DMS53 treated with DMSO at 0.1 percent for 48 hours (cell line): Measurements from ENCODE around the gene VRK3.
"Not testable (repeated sequence)": the region's sequence is repeated elsewhere in the genome, so short reads cannot be mapped to it uniquely, and the experiment has no call there.

Experiments used
- DNase-seq: peaks from one replicate; lab custom pipeline; 2025; ENCODE audit not compliant: unreplicated experiment; lab: John Stamatoyannopoulos, UW

The VRK3 gene

DNA sequence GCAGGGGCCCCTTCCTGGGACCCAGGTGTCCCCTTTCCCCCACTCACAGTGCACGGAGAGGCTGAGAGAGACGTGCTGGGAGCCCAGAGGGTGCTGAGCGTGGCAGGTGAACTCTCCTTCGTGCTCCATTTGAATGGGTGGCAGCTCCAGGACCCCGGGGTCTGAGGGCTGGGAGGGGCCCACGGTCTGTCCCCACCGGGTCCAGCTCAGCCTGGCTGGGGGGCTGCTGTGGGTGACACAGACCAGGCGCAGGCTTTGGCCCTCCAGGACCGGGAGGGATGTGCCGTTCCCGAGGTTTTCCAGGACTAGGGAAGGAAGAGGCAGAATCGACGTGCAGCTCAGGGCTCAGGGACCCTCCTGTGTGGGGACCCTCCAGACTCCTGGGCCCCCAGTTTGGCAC lies 66.6 kb downstream of the VRK3 start:
- DNase-seq = not testable (repeated sequence)

DNA sequence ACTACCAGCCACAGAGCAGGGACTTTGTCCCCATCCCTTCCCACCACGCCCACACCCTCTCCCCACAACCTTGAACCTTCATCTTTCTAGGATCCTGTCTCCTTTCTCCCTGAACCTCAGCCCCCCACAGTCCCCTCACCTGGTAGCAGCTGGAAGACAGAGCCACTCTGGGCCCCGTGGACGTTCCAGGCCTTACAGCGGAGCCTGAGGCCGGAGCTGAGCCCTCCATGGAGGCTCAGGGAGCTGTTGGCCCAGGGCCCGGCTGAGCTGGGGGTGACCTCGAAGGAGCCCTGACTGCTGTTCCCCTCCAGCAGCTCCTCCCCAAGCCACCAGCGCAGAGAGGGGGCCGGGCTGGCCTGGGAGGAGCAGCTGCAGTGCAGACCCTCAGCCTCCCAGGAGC lies 67.0 kb downstream of the VRK3 start:
- DNase-seq = not testable (repeated sequence)

DNA sequence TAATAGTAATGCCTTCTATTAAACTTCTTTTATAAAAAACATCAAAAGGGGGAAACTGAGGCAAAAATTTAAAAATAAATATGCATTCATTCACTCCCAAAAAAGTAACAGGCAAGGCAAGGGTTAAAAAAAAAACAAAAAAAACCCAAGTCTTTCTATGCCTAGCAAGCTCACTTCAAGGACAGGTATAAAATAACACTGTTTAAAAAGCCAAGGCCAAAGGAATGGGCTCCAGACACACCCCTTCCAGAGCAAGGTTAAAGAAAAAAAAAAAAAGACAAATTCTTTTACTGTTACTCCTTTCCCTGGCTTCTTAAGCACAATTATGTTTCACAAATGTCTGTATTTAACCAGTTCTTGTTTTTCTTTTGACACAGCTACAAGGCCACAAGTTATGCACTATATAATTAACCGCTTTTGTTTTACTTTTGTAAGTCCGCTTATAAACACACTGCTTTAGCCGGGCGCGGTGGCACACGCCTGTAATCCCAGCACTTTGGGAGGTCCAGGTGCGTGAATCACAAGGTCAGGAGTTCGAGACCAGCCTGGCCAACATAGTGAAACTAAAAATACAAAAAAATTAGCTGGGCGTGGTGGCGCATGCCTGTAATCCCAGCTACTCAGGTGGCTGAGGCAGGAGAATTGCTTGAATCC lies 67.8 kb downstream of the VRK3 start:
- DNase-seq = no peak

DNA sequence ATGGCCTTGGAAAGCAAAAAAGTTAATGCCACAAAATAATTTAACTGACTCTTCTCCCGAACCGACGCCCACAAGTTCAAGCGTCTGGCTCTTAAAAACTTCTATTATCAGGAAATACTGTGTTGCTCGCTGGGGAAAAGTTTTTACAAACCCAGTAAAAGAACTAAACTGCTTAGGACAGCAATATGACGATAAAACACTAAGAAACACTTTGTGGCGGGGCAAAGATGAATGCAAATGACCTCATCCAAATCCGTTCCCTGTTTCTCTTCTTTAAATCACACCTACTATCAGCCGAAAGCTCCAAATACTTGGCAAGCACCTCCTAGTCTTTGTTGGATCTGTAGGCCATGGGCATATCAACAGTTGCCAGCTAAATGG lies 69.1 kb downstream of the VRK3 start:
- DNase-seq = no peak

DNA sequence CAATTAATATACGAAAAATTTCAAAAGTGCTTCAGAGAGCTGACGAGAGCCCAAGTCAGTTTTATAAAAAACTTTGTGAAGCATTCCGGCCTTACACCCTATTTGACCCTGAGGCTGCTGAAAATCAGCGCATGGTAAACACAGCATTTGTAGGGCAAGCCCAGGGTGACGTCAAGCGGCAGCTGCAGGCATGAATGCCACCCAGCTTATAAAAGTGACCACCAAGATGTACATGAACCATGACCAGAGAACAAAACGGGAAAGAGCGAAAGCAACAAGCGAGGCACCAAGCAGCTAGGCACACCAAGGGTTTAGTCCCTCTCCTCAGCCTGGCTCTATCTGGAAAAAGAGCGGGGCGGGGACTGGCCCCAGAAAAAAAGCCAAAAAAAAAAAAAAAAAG lies 70.2 kb downstream of the VRK3 start:
- peak; percentile 11 for DNase-seq

DNA sequence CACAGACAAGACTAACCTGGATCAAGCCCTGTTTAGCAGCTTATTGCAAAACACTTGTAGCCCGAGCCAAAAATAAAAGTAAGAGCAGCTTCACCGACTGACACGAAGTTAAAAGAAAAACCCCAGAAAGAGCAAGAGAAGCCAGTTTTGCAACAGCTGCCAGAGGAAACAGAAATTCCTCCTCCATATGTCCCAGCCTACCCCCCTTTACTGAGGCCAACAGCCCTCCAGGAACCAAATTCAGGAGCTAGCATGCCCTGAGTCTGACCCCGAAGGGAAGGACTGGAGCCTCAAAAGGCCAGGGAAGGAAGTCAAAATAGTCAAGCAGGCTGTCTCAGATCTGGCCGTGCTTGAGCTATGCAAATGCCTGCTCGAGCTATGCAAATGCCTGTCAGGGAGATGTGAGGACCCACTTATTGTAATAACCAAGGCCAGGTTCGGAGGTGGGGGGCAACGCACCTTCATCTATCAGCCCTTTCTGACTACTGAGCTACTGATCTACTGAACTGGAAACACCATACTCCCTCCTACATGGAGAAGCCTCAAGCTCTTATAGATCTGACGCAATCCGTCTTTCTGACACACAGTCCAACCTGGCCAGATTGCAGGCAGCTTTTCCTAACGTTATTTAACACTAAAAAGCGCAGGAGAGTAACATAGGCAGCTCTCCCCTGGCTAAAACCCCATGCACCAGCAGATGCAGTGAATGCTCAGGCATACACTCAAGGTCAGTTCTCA lies 70.9 kb downstream of the VRK3 start:
- DNase-seq = no peak

DNA sequence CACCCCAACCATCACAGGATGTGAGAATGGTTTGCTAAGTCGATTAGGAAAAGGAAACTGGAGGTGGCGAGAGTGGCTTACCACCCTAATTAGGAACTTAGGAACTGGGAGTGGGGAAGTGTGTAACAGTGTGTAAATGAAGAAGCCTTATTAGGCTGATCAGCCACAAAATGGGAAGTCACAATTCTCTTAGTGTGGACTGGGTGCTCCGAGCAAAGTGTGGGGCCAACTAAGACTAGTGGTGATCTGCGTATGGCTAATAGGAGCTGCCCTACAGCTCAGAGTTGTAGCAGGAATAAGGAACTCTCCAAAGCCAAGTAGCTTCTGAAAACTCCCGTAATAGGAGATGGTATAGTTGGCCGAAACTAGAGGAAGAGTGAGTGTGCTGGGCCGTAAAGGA lies 71.8 kb downstream of the VRK3 start:
- no peak for DNase-seq

DNA sequence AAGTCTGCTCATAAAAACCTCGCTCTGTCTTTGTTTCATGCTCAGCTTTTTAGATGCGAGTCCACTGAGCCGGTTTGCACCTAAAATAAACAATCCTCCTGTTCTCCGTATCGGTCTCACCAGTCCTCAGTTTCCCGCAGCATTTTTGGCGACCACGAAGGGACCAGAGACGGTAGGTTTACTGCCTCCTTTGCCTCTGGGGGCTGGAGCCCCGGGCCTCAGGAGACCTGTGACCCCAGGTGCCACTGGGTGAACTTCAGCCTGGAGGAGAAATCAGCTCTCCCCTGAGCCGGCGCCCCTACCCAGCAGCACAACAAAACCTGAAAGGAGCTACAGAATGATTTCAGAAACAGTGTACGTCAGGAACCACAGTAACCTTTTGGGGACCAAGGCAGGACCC lies 72.3 kb downstream of the VRK3 start:
- no peak for DNase-seq

DNA sequence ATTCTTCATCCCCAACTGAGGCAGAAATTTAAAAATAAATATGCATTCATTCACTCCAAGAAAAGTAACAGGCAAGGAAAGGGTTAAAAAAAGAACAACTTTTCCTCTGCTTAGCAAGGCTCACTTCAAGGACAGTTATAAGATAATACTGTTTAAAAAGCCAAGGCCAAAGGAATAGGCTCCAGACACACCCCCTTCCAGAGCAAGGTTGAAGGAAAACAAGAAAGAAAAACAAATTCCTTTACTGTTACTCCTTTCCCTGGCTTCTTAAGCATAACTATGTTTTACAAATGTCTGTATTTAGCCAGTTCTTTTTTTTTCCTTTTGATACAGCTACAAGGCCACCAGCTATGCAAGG lies 72.7 kb downstream of the VRK3 start:
- DNase-seq = no peak

DNA sequence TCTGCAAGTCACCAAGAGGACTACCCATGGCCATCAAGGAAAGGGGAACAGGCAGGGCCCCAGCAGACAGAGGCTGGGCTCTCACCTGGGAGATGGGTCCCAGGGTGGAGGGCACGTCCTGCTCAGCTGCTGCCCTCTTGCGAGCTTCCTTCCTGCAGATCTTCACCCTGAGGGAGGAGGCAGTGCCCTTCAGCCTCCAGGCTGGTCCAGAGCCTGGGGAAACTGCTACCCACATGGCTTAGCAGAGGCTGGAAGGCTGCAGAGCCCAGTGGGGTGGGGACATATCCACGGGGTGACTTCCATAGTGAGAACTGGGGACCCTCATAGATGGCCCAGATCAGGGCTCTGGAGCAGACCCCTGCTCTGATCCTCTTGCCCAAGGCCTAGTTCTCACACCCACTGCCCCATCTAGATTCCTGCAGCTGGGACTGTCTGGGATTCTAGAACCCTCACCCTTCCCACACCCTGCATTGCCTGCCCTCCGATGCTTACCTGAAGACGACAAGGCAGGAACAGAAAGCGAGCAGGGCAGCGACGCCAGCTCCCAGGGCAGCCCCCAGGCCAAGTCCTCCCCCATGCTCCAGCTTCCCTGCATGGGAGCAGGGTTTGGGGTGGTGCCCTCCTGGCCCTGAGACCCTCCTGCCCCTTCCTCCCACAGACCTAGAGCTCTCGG lies 73.2 kb downstream of the VRK3 start:
- no peak for DNase-seq

DNA sequence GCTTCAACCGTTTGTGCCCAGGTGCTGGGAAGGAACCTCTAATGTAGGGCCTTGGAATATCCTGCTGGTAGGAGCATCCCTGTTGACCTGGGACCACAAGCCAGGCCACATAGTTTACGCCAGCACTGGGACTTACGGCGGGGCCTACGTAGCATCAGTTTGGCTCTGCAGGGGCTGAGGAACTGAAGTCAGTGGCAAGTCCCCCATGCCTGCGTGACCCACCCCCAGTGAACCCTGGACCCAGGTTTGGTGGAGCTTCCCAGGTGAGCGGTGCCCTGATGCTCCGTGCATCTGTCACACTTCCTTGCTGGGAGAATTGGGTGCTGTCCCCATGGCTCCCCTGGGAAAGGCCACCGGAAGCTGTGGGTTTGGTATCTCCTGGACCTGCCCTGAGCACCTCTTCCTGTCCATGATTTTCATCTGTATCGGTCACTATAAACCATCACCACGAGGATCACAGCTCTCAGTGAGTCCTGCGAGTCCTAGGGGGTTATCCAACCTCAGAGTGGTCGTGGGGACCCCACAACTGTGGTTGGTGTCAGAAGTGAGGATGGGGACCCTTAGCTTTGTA lies 74.1 kb downstream of the VRK3 start:
- DNase-seq = no peak

DNA sequence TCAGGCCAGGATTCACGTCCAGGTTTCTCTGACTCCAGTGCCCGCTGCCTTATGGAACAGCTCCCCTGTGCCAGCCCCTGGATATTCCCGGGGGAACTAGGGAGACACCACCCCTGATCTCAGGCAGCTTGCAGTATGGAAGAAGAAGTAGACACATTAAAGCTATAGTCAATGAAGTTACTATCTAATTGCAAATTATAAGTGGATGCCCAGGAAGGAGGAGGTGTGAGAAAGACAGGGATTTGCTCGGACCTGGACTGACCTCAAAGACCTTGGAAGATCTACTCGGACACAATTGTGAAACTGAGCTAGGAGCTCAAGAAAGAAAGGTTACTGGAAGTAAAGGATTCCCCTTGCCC lies 74.6 kb downstream of the VRK3 start:
- no peak for DNase-seq

DNA sequence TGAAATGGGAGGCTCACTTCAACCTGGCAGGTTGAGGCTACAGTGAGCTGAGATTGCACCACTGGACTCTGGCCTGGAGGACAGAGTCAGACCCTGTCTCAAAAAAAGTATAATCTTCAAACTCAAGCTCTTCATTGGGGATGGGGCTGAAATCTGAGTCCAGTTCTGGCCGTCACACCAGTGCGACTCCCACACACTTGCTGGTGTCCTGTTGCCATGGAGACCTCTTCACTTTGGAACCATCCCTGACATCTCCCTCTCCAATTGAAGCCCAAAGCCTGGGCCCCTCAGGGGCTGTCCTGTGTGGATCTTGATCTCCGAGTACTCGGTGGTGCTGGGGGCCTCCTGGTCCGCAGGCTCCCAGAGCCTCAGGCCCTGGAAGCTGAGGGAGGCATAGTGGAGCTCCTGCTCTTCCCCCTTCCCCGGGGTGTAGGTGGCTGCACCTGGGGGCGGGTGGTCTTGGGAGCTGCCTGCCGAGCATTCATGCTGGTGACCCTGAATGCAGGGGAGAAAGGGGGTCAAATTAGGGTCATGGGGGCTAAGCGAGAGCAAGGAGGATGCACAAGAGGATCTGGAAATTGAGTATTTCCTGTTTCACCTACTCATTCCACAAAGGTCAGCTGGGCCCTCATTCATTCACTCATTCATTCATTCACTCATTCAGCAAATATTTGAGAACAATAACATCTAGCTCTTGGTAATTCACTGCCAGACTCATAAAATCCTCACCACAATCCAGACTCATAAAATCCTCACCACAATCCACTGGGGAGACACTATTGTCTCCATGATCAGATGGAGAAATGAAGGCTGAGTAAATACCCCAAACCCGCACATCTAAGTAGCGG lies 75.2 kb downstream of the VRK3 start:
- no peak for DNase-seq

DNA sequence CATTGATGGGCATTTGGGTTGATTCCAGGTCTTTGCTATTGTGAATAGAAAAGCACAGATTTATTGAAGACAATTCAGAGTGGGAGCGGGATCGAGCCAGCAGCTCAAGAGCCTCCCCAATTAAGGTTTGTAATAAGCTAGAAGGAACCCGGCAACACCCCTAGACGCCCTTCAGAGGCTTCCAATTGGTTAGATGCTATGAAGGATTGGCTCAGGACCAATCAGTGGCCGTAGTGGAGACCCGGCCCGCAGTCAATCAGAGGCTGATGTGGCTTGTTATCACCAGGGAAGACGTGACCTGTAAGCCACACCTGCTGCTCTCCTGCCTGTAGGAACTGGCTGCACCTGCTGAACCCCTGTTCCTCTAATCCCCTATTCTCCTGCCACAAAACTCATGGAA lies 78.8 kb downstream of the VRK3 start:
- no peak for DNase-seq

DNA sequence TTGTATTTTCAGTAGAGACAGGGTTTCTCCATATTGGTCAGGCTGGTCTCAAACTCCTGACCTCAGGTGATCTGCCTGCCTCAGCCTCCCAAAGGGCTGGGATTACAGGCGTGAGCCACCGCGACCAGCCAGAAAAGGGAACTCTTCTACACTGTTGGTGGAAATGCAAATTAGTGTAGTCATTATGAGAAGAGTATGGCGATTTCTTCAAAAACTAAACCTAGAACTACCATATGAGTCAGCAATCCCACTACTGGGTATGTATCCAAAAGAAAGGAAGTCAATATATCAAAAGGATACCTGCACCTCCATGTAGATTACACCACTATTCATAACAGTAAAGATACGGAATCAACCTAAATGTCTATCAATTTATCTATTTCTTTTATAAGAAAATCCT lies 80.6 kb downstream of the VRK3 start:
- DNase-seq = not testable (repeated sequence)

DNA sequence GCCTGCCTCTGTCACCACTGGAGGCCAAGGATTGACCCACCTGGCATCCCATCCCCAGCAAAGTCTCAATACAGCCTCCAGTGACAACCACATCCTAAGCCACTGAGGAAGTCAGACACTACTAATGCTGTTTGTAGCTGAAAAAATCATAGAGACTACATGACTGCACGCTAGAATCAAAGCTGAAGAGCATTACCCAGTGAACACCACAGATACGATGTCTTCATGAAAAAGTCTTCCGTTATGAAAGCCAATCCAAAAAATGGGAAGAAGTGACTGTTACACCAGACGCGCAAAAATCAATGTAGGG lies 84.7 kb downstream of the VRK3 start:
- DNase-seq = no peak

DNA sequence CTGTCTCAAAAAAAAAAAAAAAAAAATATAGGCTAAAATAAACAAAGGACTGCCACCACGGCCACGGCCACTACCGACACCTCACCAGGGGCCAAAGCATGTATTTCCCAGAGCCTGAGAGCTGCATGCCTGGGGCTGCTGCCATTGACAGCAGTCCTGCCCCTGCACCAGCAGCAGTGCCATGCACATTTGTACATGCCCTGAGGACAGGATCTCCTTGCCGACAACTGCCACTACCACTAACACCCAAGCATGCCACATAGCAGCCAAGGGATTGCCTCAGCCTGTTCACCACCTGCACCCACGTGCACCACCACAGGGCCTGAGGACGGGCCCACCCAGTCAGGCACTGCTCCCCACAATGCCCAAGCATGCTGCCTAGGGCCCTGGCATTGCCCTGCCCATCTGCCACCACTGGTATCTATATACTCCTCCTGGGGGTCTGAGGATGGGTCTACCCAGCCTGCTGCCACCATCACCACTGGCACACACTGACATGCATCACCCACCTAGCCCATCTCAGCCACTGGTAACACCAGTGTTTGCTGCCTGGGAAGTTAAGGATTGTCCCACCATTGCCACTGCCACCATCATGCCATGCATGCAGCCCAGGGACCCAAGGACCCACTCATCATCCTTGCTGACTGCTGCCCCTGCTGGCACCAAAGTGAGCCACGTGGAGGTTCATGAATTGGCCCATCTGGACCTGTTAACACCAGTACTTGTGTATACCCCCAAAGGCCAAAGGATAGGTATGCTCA lies 85.3 kb downstream of the VRK3 start:
- DNase-seq = no peak

DNA sequence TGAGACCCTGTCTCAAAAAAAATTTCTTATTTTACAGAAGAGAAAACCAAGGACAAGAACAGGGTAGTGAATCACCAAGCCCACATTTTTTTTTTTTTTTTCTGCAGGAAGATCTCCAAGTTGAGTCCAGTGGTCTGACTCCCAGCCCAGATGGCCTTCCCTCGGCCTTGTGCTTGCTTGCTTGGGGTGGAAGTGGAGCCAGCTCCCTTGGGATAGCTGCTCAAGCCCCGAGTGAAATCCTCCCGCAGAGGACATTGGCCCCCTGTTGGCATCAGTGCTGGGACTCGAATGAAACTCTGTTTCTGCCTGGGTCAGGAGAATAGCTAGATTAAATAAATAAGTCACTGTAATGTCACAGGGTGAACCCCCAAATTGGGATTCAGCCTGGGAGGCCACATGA lies 86.5 kb downstream of the VRK3 start:
- no peak for DNase-seq

DNA sequence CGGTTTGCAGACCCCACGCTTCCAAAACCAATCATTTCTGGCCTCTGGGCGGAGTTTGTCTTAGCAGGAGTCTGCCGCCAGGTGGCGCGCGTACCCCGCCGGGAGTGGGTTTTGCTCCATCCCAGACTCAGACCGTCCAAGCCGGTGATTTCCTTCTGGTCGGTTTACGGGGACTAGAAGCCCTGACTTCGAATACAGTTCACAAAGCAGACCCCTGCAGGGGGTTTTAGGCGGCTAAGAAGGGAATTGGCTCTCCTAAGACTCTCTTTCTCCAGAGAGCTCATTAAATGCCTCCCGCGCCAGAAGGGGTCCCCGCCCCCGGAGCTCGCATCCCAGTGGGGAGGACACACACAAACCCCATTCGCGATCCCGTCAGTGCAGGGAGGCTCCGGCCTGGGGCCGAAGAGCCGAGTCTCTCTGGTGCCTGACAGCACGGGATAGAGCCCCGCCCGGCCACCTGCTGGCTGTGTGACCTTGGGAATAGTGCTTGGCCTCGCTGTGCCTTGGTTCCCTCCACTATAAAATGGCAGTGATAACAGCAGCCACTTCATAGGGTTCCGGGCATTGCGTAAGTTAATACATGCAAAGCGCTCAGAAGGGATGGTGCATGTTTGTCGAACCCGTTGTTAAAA lies 87.3 kb downstream of the VRK3 start:
- DNase-seq = peak; percentile 30

DNA sequence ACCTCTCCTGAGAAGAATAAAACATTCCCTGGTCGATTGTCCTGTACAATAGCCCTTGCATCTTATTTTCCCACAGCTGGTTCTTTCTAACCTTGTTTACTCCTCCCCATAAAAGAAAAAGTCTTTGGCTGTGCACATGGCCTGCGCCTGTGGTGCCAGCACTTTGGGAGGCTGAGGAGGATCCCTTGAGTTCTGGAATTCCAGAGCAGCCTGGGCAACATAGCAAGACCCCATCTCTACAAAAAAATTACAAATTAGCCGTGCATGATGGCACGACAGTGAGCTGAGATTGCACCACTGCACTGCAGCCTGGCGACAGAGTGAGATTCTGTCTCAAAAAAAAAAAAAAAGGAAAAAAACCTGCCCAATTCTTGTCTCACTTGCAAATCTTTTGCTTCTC lies 88.6 kb downstream of the VRK3 start:
- no peak for DNase-seq
